BJ (cell line): Measurements from ENCODE around the gene ZDHHC18. TPM values are rescaled to one million over a fixed set of nuclear protein-coding genes. Genes with fewer than 3 reads are reported as not detected.
A peak's percentile ranks its signal among the peaks of the same experiment; 100 is the strongest.

Source experiments
- CTCF ChIA-PET: fragments of 350-600 bp; formaldehyde crosslinking; extraction: SDS; loops from one replicate; lab custom pipeline; 2021; ENCODE audit warnings: antibody characterized with exemption, inconsistent platforms; lab: Yijun Ruan, JAX
- POLR2A ChIA-PET: fragments of 300-600 bp; sonication (Branson Sonifier 250); formaldehyde crosslinking; extraction: SDS; loops from one replicate; lab custom pipeline; 2021; ENCODE audit warnings: antibody characterized with exemption; lab: Charles Lee
- DNase-seq: peaks from one replicate; pipeline ENCODE4 v3.0.0-alpha.2; 2011; ENCODE audit warnings: low read depth
- H3K27me3 ChIP-seq: 2 replicates; pipeline ENCODE4 v1.6.0; 2011; ENCODE audit warnings: low read length; ENCODE audit not compliant: control insufficient read depth, insufficient read depth
- H3K36me3 ChIP-seq: 2 replicates; pipeline ENCODE4 v1.5.1; 2011; ENCODE audit warnings: low read length; ENCODE audit not compliant: control insufficient read depth, insufficient read depth
- H3K4me3 ChIP-seq: 2 replicates; pipeline ENCODE4 v1.5.1; 2011; ENCODE audit warnings: low read depth, mild to moderate bottlenecking, control low read depth, low read length
- CTCF ChIP-seq: IDR thresholded peaks from 2 replicates; pipeline ENCODE4 v1.5.1; 2011; ENCODE audit warnings: low read depth, mild to moderate bottlenecking, control low read depth, inconsistent platforms, low read length, moderate library complexity; ENCODE audit not compliant: insufficient read depth
- polyA plus RNA-seq: library from polyadenylated mRNA; depleted of rRNA; stranded (reverse); fragments of >200 nt; gene quantifications from 2 replicates; pipeline ENCODE4 v1.2.3, GENCODE V29; 2011

ZDHHC18 gene
- polyA plus RNA-seq, 1 experiment, result 42.1 TPM

DNA sequence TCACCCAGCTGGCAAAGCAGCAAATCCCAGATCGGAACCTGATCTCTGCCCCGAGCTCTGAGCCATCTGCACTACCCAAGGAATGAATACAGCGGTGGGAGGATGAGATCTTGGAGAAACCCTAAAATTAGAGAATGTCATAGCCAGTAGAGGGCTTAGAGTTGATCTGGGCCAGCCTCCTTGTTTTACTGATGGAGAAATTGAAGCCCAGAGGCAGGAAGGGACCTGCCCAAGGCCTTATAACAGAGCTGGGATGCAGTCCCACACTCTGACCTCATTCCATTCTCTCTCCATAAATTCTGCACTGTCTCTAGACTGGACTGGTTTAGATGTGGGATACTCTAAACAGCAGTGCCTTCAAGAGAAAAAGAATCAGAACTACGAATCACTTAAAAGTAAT is 31.7 kb downstream of the ZDHHC18 start:
- no peak for DNase-seq
- no peak for TF ChIP-seq CTCF
- Histone ChIP-seq H3K27me3 (no peaks in the 10 kb centered on the region), H3K4me3 (no peak overlapping the region), H3K36me3 (peaks cover 12% of the 10 kb centered on the region)
- ChIA-PET CTCF (interaction anchor here (0.7 to 4.2 kb wide), 6 partner anchors 9 to 358 kb away, joined by 3 to 14 read pairs (median 8); no protein-coding TSS in a partner anchor), POLR2A (no interaction called here)

GRCh38 chr1:26858891-26859640 is 32.6 kb downstream of the ZDHHC18 start:
- ChIA-PET POLR2A (no interaction called here), CTCF (interaction anchor here (0.8 to 4.2 kb wide), 8 partner anchors 10 to 359 kb away, joined by 3 to 14 read pairs (median 6); partner anchors contain the start of gene ZDHHC18)
- H3K4me3 ChIP-seq, result no peak overlapping the region
- DNase-seq, result no peak
- H3K36me3 ChIP-seq, result peaks cover 8% of the 10 kb centered on the region
- no peak for TF ChIP-seq CTCF
- no peaks in the 10 kb centered on the region for H3K27me3 ChIP-seq

DNA sequence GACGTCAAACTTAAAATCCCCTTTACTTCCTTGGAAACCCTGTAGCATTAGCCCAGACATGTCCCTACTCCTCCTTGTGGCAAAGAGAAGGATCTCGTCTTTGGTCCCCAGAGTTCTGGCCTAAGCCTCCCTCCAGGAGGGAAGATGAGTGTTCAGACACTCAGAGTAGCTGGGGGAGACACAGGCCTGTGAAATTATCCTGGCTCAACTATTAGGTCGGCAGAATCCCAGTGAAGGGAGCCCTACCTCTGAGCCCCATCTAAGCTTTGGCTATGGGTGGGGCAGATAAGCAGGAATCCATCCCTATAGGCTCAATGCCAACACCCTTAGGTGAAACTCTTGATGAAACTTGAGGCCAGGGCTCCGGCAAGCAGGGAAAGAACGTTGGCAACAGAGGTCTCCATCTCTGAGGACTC is 34.8 kb downstream of the ZDHHC18 start:
- H3K27me3 ChIP-seq, result no peaks in the 10 kb centered on the region
- ChIA-PET POLR2A (no interaction called here), CTCF (interaction anchor here (0.6 to 4.2 kb wide), 6 partner anchors 9 to 260 kb away, joined by 3 to 12 read pairs (median 4); no protein-coding TSS in a partner anchor)
- DNase-seq, result no peak
- no peak overlapping the region for H3K4me3 ChIP-seq
- TF ChIP-seq CTCF, result peak; percentile 50
- peaks cover 1% of the 10 kb centered on the region for H3K36me3 ChIP-seq

DNA sequence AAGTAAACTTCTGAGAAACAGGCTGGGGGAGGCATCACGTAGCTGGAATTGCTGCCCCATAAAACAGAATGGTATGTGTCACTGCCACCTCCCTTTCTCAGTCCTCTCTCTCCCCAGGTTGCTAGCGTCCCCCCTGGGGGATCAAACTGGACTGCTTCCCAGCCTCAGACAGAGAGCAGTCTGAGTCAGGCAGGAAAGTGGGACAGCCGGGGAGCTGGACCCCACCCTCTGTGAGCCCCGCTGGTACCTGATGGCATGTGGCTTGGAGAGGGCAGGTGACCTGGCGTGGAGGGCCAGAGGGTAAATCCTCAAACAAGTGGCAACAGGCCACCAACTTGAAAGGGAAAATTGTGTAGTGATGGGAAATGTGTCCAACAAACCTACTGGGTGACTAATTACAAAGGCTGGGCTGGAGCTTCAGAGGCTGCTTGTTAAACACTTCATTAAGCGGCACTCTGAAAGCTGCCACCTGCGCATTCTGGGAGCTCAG is 35.4 kb downstream of the ZDHHC18 start:
- no peak for TF ChIP-seq CTCF
- H3K27me3 ChIP-seq, result no peaks in the 10 kb centered on the region
- no peak overlapping the region for H3K4me3 ChIP-seq
- ChIA-PET CTCF (interaction anchor here (0.6 to 4.2 kb wide), 6 partner anchors 10 to 260 kb away, joined by 3 to 12 read pairs (median 4); no protein-coding TSS in a partner anchor), POLR2A (no interaction called here)
- no peaks in the 10 kb centered on the region for H3K36me3 ChIP-seq
- no peak for DNase-seq

DNA sequence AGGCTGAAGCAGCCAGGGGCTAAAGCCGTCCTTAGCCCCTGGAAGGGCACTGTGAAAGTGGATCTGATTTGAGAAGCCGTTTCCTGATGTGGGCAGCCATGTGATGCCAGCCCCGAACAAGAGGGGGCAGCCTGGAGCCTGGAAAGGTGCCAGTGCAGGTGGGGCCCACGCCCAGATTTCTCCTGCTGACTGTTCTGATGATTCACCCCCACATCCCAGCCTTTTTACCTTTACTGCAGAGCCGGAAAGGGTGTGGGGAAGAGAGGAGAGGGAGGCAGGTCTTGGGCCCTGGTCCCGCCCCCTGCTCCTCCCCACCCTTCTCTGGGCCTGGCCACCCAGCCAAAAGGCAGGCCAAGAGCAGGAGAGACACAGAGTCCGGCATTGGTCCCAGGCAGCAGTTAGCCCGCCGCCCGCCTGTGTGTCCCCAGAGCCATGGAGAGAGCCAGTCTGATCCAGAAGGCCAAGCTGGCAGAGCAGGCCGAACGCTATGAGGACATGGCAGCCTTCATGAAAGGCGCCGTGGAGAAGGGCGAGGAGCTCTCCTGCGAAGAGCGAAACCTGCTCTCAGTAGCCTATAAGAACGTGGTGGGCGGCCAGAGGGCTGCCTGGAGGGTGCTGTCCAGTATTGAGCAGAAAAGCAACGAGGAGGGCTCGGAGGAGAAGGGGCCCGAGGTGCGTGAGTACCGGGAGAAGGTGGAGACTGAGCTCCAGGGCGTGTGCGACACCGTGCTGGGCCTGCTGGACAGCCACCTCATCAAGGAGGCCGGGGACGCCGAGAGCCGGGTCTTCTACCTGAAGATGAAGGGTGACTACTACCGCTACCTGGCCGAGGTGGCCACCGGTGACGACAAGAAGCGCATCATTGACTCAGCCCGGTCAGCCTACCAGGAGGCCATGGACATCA is 36.5 kb downstream of the ZDHHC18 start, which contains the start of gene SFN:
TSS of gene SFN (plus strand) at position 369 of the 904 bp plus-strand sequence. CDS start at position 433, 64 bp downstream.
- POLR2A ChIA-PET, result no interaction called here
- Histone ChIP-seq H3K4me3 (peak within 1 kb of the TSS; percentile 47), H3K27me3 (no peaks in the 10 kb centered on the region), H3K36me3 (no peaks in the 10 kb centered on the region)
- CTCF ChIA-PET, result interaction anchor here (1.4 to 1.9 kb wide), 2 partner anchors 17 to 261 kb away, joined by 3 to 7 read pairs; no protein-coding TSS in a partner anchor
- 0 out of 2 replicates have a peak, but pooled peaks have one; percentile 28 for TF ChIP-seq CTCF
- no peak for DNase-seq
